OCI-LY3 (cell line): ENCODE results near the gene ERP29.

Experiments used
- CTCF ChIP-seq: fragments of 200-600, 300-600 bp; sonication (generic); IDR thresholded peaks from 2 replicates; pipeline ENCODE4 v1.5.1; 2014; ENCODE audit warnings: antibody characterized with exemption, low read length, low read depth
- EZH2phosphoT487 ChIP-seq: fragments of 200-600 bp; shearing (Covaris generic); IDR thresholded peaks from 2 replicates; pipeline ENCODE4 v1.6.1; 2018; ENCODE audit warnings: antibody characterized with exemption, mixed run types, low read depth

GRCh38 chr12:112012775-112013600 is at the start of gene ERP29, which contains the start of gene TMEM116:
- peak; percentile 37 for TF ChIP-seq CTCF
- TF ChIP-seq EZH2phosphoT487, result no peak
